ENCODE measurements around the gene BRIP1. TPM values are rescaled to one million over a fixed set of nuclear protein-coding genes. Genes with fewer than 3 reads are reported as not detected.

Gene BRIP1
- polyA plus RNA-seq, 2 of the 4 experiments (the other 2 are of a cell fraction): 8.0 to 11.5 TPM

DNA sequence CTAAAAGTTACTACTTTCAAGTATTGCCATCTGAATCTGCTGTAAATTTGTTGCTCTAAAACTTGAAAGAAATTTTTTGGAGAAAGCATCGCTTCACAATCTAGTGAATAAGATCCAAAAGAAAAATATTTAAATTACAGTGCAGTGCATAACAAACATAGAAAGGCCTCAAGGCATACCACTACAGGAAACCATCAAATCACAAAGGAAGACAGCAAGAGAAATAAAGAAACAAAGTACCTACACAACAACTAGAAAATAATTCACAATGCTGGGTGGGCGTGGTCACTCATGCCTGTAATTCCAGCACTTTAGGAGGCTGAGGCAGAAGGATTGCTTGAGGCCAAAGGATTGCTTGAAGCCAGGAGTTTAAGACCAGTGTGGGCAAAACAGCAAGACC, 104.9 kb downstream of the BRIP1 start (continued):
- TF ChIP-seq ZNF302 (CRISPR knock-in tag; IDR thresholded peaks at IDR 0.05): no peak
- no peak for TF ChIP-seq EHMT2 (IDR thresholded peaks at IDR 0.05; ENCODE audit: low read depth)
- TF ChIP-seq TFCP2L1 (CRISPR knock-in tag; IDR thresholded peaks at IDR 0.05): no peak
- no peak for TF ChIP-seq ZSCAN20 (CRISPR knock-in tag; IDR thresholded peaks at IDR 0.05)
- TF ChIP-seq CHD4 (IDR thresholded peaks at IDR 0.05; ENCODE audit: borderline replicate concordance): no peak
- TF ChIP-seq PHF8 (IDR thresholded peaks at IDR 0.05; ENCODE audit: borderline replicate concordance, low read depth): no peak

GRCh38 chr17:61757168-61757567, 106.2 kb downstream of the BRIP1 start:
- CTCF ChIA-PET: no interaction called here
- no peak overlapping the region for H3K4me3 ChIP-seq
- no peak for DNase-seq (ENCODE audit: low read depth in 1 of 2, low spot score in 1 of 2)
- no peak overlapping the region for H3K4me2 ChIP-seq
- no peaks in the 10 kb centered on the region for H3K4me1 ChIP-seq
- no peak overlapping the region for H3K27ac ChIP-seq
- TF ChIP-seq BHLHE40 (IDR thresholded peaks at IDR 0.05; ENCODE audit: low read depth, low read length): no peak
- TF ChIP-seq MAFK (IDR thresholded peaks at IDR 0.05; ENCODE audit: partially characterized antibody): peak; percentile 37
- no peak for TF ChIP-seq USF2 (IDR thresholded peaks at IDR 0.05)
- TF ChIP-seq RAD21 (conservative IDR thresholded peaks at IDR 0.05 in 1 of 2, IDR thresholded peaks at IDR 0.05 in 1 of 2): no peak
- no peak for FAIRE-seq
- ATAC-seq: no peak
- H3K9me3 ChIP-seq: peaks cover 7% of the 10 kb centered on the region; the same call in 2 of the 3 replicates
- POLR2A ChIA-PET: no interaction called here

- Histone ChIP-seq H3K4me3 (no peak overlapping the region), H3K9me3 (peaks cover under 1% of the 10 kb centered on the region; the same call in 1 of the 3 replicates), H3K27ac (no peak overlapping the region), H3K4me2 (no peak overlapping the region), H3K4me1 (no peaks in the 10 kb centered on the region)
- no peak for ATAC-seq
- ChIA-PET POLR2A (no interaction called here), CTCF (no interaction called here)
- FAIRE-seq: no peak
- no peak for DNase-seq (ENCODE audit: low read depth in 1 of 2, low spot score in 1 of 2)
- no peak for TF ChIP-seq BHLHE40 (IDR thresholded peaks at IDR 0.05; ENCODE audit: low read depth, low read length)
- no peak for TF ChIP-seq RNF2 (IDR thresholded peaks at IDR 0.05; ENCODE audit: borderline replicate concordance, low read depth)
- no peak for TF ChIP-seq PHF8 (IDR thresholded peaks at IDR 0.05; ENCODE audit: borderline replicate concordance, low read depth)
- no peak for TF ChIP-seq JUN (IDR thresholded peaks at IDR 0.05)
- TF ChIP-seq SMC3 (IDR thresholded peaks at IDR 0.05): no peak
- 86% methylated on average over 1 of the region's 1 CpG for WGBS (ENCODE audit: missing lambda C conversion rate)
Observed at GRCh38 chr17:61756561-61756960, 106.8 kb downstream of the BRIP1 start.

- no peak for DNase-seq (ENCODE audit: low read depth in 1 of 2, low spot score in 1 of 2)
Observed at GRCh38 chr17:61755668-61756067, 107.7 kb downstream of the BRIP1 start.

More at GRCh38 chr17:61755668-61756067, 107.7 kb downstream of the BRIP1 start:
- Histone ChIP-seq H3K4me1 (no peaks in the 10 kb centered on the region), H3K4me2 (no peak overlapping the region), H3K4me3 (no peak overlapping the region), H3K9me3 (no peaks in the 10 kb centered on the region), H3K27ac (no peak overlapping the region)
- CTCF ChIA-PET: interaction anchor here (0.5 to 0.8 kb wide), 2 partner anchors 14 to 242 kb away, joined by 3 read pairs; no protein-coding TSS in a partner anchor
- POLR2A ChIA-PET: no interaction called here
- ATAC-seq (no peak), FAIRE-seq (no peak)
- TF ChIP-seq REST (IDR thresholded peaks at IDR 0.05) (no peak), BCL3 (IDR thresholded peaks at IDR 0.05) (no peak)
- 90% methylated on average over 5 of the region's 5 CpGs for WGBS (ENCODE audit: missing lambda C conversion rate)
